Panc1 (cell line): ENCODE results near the gene PRRT1B. TPM values are rescaled to one million over a fixed set of nuclear protein-coding genes. Genes with fewer than 3 reads are reported as not detected.

ENCODE experiments used
- ATAC-seq: fragments of 200-7000 bp; cut with Tn5 transposase; 2 replicates; pipeline ENCODE4 v1.9.1; 2020; ENCODE audit warnings: mild to moderate bottlenecking, moderate library complexity
- BruUV-seq: library from RNA; stranded (reverse); fragments of 400-500 nt; replicated peaks from 2 replicates; lab custom pipeline; 2021; lab: Mats Ljungman, UMichigan
- CTCF ChIA-PET: fragments of 300-600 bp; sonication (Branson Sonifier 250); formaldehyde crosslinking; loops from one replicate; lab custom pipeline; 2022; ENCODE audit warnings: antibody characterized with exemption; lab: Charles Lee
- POLR2A ChIA-PET: fragments of 300-600 bp; sonication (Branson Sonifier 250); formaldehyde crosslinking; loops from one replicate; lab custom pipeline; 2022; ENCODE audit warnings: antibody characterized with exemption; lab: Charles Lee
- DNase-seq: peaks from one replicate; pipeline ENCODE4 v3.0.0-alpha.2; 2010; ENCODE audit warnings: low read depth, low spot score
- H3K27ac ChIP-seq: 2 replicates; pipeline ENCODE4 v1.5.1; 2011; ENCODE audit warnings: mild to moderate bottlenecking, low read length, inconsistent platforms
- H3K27me3 ChIP-seq: fragments of 200-500 bp; sonication (Bioruptor generic); 2 replicates; pipeline ENCODE4 v1.6.0; 2014; ENCODE audit warnings: low read length, inconsistent platforms; ENCODE audit not compliant: control insufficient read depth, insufficient read depth
- H3K36me3 ChIP-seq: fragments of 200-500 bp; sonication (Bioruptor generic); 2 replicates; pipeline ENCODE4 v1.5.1; 2014; ENCODE audit warnings: inconsistent platforms, mild to moderate bottlenecking, low read length, moderate library complexity; ENCODE audit not compliant: control insufficient read depth, insufficient read depth
- H3K4me1 ChIP-seq: 2 replicates; pipeline ENCODE4 v1.5.1; 2011; ENCODE audit warnings: inconsistent platforms, mild to moderate bottlenecking, low read length, moderate library complexity; ENCODE audit not compliant: control insufficient read depth, insufficient read depth
- H3K4me3 ChIP-seq, 2 experiments: 2 replicates each; pipeline ENCODE4 v1.5.1; 2011 to 2012; ENCODE audit warnings: low read depth in 2 of 2, low read length in 2 of 2, mild to moderate bottlenecking in 2 of 2, inconsistent platforms in 1 of 2, moderate library complexity in 1 of 2
- H3K9me3 ChIP-seq: fragments of 200-500 bp; sonication (Bioruptor generic); 2 replicates; pipeline ENCODE4 v1.5.1; 2014; ENCODE audit warnings: low read depth, mild to moderate bottlenecking, inconsistent platforms, low read length, moderate library complexity; ENCODE audit not compliant: control insufficient read depth, insufficient read depth
- POLR2AphosphoS5 ChIP-seq: IDR thresholded peaks from 2 replicates; pipeline ENCODE4 v1.6.1; 2012; ENCODE audit warnings: mild to moderate bottlenecking, low read depth, low read length, moderate library complexity
- REST ChIP-seq, 2 experiments: IDR thresholded peaks; 2 replicates each; pipeline ENCODE4 v1.6.1; 2011 to 2012; ENCODE audit warnings: low read depth in 2 of 2, control low read depth in 1 of 2, low read length in 1 of 2, mild to moderate bottlenecking in 1 of 2, moderate library complexity in 1 of 2; ENCODE audit not compliant: insufficient read depth in 1 of 2
- SIN3A ChIP-seq: IDR thresholded peaks from 2 replicates; pipeline ENCODE4 v1.6.1; 2012; ENCODE audit warnings: low read depth, mild to moderate bottlenecking, low read length, moderate library complexity, borderline replicate concordance; ENCODE audit not compliant: insufficient read depth
- TCF7L2 ChIP-seq: IDR thresholded peaks from 2 replicates; pipeline ENCODE4 v1.6.1; 2011; ENCODE audit warnings: mild to moderate bottlenecking, low read depth, low read length, inconsistent platforms
- in situ Hi-C: cut with HindIII; loops from 2 replicates; pipeline ENCODE4 v1.10.0; 2016; ENCODE audit warnings: low sequenced_read_pairs, low pct_unique_long_range_greater_than_20kb
- intact Hi-C: fragments of 100-400 bp; cut with micrococcal nuclease; formaldehyde crosslinking; loops from one replicate; pipeline ENCODE4 v1.10.0; 2022; ENCODE audit not compliant: unreplicated experiment
- total RNA-seq: library from RNA; stranded (reverse); gene quantifications from one replicate; pipeline ENCODE4 v1.2.1, GENCODE V29; 2021; ENCODE audit not compliant: unreplicated experiment
- TF ChIP-seq, protein P1 (sequence below): fragments of 450-650 bp; IDR thresholded peaks from 2 replicates; pipeline ENCODE4 v1.5.1; 2017; ENCODE audit warnings: mild to moderate bottlenecking

PRRT1B gene
- total RNA-seq, 1 experiment from 2014 or later: 1.1 TPM

DNA sequence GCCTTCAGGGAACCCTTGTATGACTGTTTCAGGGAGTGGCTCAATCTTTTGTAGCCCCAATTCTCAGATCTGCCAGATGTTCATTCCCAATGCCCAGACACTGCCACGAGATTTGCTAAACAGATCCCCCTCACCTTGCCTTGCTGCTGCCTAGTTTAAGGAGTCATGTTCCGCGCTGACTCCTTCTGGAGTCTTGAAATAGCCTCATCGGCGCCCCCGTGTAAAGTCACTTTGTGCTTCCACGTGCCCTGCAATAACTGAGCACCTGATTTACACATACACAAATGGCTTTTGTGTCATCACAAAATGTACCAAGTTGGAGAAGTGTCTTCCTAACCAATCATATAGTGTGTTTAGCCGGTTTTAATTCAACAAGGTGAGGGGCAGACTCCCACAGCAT lies 62.3 kb downstream of the PRRT1B start:
- ATAC-seq (no peak), DNase-seq (no peak)
- TF ChIP-seq SIN3A (no peak), POLR2AphosphoS5 (no peak), REST (IDR thresholded peaks at IDR 0.05; ENCODE audit: insufficient read depth in 1 of 2, low read depth in 2 of 2, low read length in 1 of 2) (no peak), TCF7L2 (no peak)
- TF ChIP-seq, protein P1, sequence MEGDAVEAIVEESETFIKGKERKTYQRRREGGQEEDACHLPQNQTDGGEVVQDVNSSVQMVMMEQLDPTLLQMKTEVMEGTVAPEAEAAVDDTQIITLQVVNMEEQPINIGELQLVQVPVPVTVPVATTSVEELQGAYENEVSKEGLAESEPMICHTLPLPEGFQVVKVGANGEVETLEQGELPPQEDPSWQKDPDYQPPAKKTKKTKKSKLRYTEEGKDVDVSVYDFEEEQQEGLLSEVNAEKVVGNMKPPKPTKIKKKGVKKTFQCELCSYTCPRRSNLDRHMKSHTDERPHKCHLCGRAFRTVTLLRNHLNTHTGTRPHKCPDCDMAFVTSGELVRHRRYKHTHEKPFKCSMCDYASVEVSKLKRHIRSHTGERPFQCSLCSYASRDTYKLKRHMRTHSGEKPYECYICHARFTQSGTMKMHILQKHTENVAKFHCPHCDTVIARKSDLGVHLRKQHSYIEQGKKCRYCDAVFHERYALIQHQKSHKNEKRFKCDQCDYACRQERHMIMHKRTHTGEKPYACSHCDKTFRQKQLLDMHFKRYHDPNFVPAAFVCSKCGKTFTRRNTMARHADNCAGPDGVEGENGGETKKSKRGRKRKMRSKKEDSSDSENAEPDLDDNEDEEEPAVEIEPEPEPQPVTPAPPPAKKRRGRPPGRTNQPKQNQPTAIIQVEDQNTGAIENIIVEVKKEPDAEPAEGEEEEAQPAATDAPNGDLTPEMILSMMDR: no peak
- in situ Hi-C loops: no loop called here
- Histone ChIP-seq H3K27me3 (no peaks in the 10 kb centered on the region), H3K4me3 (no peak overlapping the region), H3K9me3 (no peaks in the 10 kb centered on the region), H3K4me1 (peaks cover 25% of the 10 kb centered on the region), H3K36me3 (no peaks in the 10 kb centered on the region), H3K27ac (peak overlapping the region; percentile 79)
- CTCF ChIA-PET: no interaction called here
- intact Hi-C loops: no loop called here
- POLR2A ChIA-PET: no interaction called here
- no TSS peak for BruUV-seq

GRCh38 chr9:131608493-131609037 lies 63.2 kb downstream of the PRRT1B start:
- H3K27me3 ChIP-seq: no peaks in the 10 kb centered on the region
- H3K4me1 ChIP-seq: peaks cover 25% of the 10 kb centered on the region
- DNase-seq (peak; percentile 64), ATAC-seq (peak; percentile 92)
- intact Hi-C loops: no loop called here
- no peaks in the 10 kb centered on the region for H3K36me3 ChIP-seq
- peak overlapping the region in 1 of 2 experiments; percentile 18; a peak in 1 of 4 replicates for H3K4me3 ChIP-seq
- ChIA-PET POLR2A (interaction anchor here (0.6 to 0.7 kb wide), 3 partner anchors 16 to 497 kb away, joined by 3 to 4 read pairs (median 3); no protein-coding TSS in a partner anchor), CTCF (no interaction called here)
- no peaks in the 10 kb centered on the region for H3K9me3 ChIP-seq
- in situ Hi-C loops: no loop called here
- BruUV-seq: no TSS peak
- H3K27ac ChIP-seq: peak overlapping the region; percentile 79
- TF ChIP-seq TCF7L2: no peak; the same call in 1 of the 2 replicates
- no peak; the same call in 1 of the 2 replicates for TF ChIP-seq POLR2AphosphoS5
- TF ChIP-seq REST (IDR thresholded peaks at IDR 0.05; ENCODE audit: insufficient read depth in 1 of 2, low read depth in 2 of 2, low read length in 1 of 2): no peak
- TF ChIP-seq SIN3A: no peak
- TF ChIP-seq, protein P1: no peak
